Peyer's patch (tissue), 4 donors: ENCODE data around the gene PLPPR2. TPM values are rescaled to one million over a fixed set of nuclear protein-coding genes. Genes with fewer than 3 reads are reported as not detected.
A peak's percentile ranks its signal among the peaks of the same experiment; 100 is the strongest.

ENCODE experiments used
- DNase-seq, 3 donors: peaks; one replicate each; pipeline ENCODE4 v3.0.0-alpha.2; 2017 to 2019
- H3K27ac ChIP-seq, 4 donors: fragments of 200-600 bp; sonication (generic); one replicate each; pipeline ENCODE4 v1.5.1; 2016 to 2019
- H3K27me3 ChIP-seq, 2 donors: fragments of 200-600 bp; sonication (generic); one replicate each; pipeline ENCODE4 v1.5.1; 2019
- H3K36me3 ChIP-seq, 3 donors: fragments of 200-600 bp; sonication (generic); one replicate each; pipeline ENCODE4 v1.5.1; 2016 to 2019
- H3K4me1 ChIP-seq, 4 donors: fragments of 200-600 bp; sonication (generic); one replicate each; pipeline ENCODE4 v1.5.1; 2016 to 2019
- H3K4me3 ChIP-seq, 4 donors: fragments of 200-600 bp; sonication (generic); 1 replicate in 3 of 4; 2 replicates in 1 of 4; pipeline ENCODE4 v1.5.1; 2016 to 2019; ENCODE audit warnings: mild to moderate bottlenecking in 1 of 4
- H3K9me3 ChIP-seq, 4 donors: fragments of 200-600 bp; sonication (generic); one replicate each; pipeline ENCODE4 v1.5.1; 2016 to 2019; ENCODE audit warnings: mild to moderate bottlenecking in 1 of 4
- POLR2A ChIP-seq, 2 donors: fragments of 450-650 bp; IDR thresholded peaks; one replicate each; pipeline ENCODE4 v1.5.1; 2017; ENCODE audit warnings: antibody characterized with exemption in 2 of 2, mild to moderate bottlenecking in 2 of 2, moderate library complexity in 2 of 2
- total RNA-seq, 4 donors: library from RNA; depleted of rRNA; stranded (reverse); fragments of >200 nt; gene quantifications; one replicate each; pipeline ENCODE4 v1.1.0, GENCODE V29; 2016
- TF ChIP-seq, protein P1 (sequence below), 6 experiments: fragments of 450-650 bp in 4 of 6; fragments of 200-600 bp in 2 of 6; sonication (generic) in 1 of 6; IDR thresholded peaks; one replicate each; pipeline ENCODE4 v1.5.1; 2017 to 2019; ENCODE audit warnings: antibody characterized with exemption in 6 of 6, mild to moderate bottlenecking in 3 of 6, moderate library complexity in 1 of 6

PLPPR2 gene
- total RNA-seq, 4 donors from 2014 or later = 6.8 to 18.2 (median 10.1) TPM

DNA sequence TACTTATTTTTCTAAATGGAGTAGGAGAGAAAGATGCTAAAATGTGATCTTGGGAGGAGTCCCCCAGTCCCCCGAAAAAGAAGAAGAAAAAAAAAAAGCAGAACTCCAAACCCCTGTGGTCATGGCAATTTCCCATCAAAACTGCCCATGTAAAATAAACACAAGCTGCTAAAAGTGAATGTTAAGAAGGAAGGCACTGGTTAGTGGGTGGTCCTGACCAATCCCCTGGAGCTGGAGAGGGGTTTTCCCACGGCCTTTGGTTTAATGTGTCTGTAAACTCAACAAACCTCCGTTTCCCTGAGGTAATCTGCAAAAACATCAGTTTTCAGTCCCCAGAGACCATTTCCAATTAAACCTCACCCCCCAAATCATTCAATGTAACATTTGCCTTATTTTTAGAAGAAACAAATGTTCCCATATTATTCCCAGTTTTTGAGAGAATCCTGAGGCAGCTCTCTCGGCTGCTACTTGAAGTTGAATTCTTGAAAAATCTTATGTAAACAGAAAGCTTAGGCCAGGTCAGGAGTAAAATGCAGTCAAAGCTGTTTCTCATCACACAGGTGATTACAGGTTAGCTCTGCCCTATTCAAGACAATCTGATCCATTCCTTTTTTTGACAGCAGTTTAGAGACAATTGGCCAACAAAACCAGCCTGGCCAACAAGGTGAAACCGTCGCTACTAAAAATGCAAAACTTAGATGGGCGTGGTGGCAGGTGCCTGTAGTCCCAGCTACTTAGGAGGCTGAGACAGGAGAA, 32.8 kb upstream of the PLPPR2 start:
- Histone ChIP-seq H3K27ac (no peak overlapping the region), H3K36me3 (peaks cover 0 to 8% (median 0%) of the 10 kb centered on the region in 3 donors), H3K9me3 (no peaks in the 10 kb centered on the region), H3K4me3 (no peak overlapping the region), H3K27me3 (no peaks in the 10 kb centered on the region), H3K4me1 (peaks cover 0 to 22% (median 0%) of the 10 kb centered on the region in 4 donors)
- no peak for DNase-seq
- no peak for TF ChIP-seq POLR2A (IDR thresholded peaks at IDR 0.05)
- TF ChIP-seq, protein P1, sequence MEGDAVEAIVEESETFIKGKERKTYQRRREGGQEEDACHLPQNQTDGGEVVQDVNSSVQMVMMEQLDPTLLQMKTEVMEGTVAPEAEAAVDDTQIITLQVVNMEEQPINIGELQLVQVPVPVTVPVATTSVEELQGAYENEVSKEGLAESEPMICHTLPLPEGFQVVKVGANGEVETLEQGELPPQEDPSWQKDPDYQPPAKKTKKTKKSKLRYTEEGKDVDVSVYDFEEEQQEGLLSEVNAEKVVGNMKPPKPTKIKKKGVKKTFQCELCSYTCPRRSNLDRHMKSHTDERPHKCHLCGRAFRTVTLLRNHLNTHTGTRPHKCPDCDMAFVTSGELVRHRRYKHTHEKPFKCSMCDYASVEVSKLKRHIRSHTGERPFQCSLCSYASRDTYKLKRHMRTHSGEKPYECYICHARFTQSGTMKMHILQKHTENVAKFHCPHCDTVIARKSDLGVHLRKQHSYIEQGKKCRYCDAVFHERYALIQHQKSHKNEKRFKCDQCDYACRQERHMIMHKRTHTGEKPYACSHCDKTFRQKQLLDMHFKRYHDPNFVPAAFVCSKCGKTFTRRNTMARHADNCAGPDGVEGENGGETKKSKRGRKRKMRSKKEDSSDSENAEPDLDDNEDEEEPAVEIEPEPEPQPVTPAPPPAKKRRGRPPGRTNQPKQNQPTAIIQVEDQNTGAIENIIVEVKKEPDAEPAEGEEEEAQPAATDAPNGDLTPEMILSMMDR (IDR thresholded peaks at IDR 0.05) = no peak

DNA sequence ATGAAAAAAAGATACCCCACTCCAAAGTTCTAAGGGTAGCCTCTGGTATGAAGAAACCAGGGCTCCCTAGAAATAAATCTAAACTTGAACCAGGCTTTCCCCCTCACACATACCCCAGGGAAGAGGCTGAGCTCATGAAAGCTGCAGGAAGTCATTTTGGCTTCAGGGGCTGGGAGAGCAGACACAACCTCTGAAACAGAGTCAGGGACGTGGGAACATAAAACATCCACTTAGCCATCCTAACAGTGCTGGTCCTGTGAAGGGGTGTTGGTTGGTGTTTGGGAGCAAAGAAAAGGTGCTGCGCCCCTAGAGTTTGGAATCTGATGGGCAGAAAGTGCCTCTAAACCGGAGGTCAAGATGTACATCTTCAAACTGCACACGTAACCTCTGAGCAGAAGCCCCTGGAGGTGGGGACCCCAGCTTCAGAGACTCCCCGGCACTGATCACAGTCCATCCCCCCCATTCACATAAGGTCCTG, 31.6 kb upstream of the PLPPR2 start:
- no peak for TF ChIP-seq POLR2A (IDR thresholded peaks at IDR 0.05)
- TF ChIP-seq, protein P1 (IDR thresholded peaks at IDR 0.05) = no peak
- no peaks in the 10 kb centered on the region for H3K9me3 ChIP-seq
- peak overlapping the region; percentile 43 to 73 (median 66) for H3K27ac ChIP-seq
- no peak overlapping the region for H3K4me3 ChIP-seq
- DNase-seq = no peak
- peaks cover 0 to 22% (median 0%) of the 10 kb centered on the region in 4 donors for H3K4me1 ChIP-seq
- no peaks in the 10 kb centered on the region for H3K27me3 ChIP-seq
- peaks cover 0 to 8% (median 0%) of the 10 kb centered on the region in 3 donors for H3K36me3 ChIP-seq

DNA sequence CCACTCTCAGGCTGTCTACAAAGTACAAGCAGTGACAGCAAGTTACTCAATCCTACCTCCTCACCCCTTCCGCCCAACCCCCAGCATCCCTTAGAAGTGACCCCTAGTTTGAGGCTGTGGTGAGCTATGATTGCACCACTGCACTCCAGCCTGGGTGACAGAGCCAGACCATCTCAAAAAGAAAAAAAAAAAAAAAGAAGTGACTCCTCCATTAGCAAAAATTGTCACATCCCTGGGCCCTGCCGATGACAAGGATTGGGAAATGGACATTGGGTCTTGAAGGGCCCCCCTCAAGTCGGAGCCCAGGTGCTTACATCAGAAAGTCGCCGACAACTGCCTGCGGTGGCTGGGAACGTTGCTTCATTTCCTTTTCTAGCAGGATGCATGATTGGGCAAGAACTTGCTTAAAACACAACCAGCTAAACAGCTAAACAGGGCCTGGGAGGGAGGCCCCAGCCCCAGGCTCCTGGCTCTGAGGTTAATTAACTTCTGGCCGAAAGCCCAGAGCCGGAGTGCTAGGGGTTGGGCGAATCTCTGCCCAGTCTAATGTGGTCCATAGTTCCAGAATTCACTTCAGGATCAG, 31.1 kb upstream of the PLPPR2 start:
- Histone ChIP-seq H3K4me3 (no peak overlapping the region), H3K9me3 (no peaks in the 10 kb centered on the region), H3K27me3 (no peaks in the 10 kb centered on the region), H3K27ac (peak overlapping the region; percentile 43 to 73 (median 66)), H3K36me3 (peaks cover 0 to 8% (median 0%) of the 10 kb centered on the region in 3 donors), H3K4me1 (peaks cover 0 to 22% (median 0%) of the 10 kb centered on the region in 4 donors)
- peak; percentile 43 to 83 (median 62) for DNase-seq
- no peak for TF ChIP-seq POLR2A (IDR thresholded peaks at IDR 0.05)
- TF ChIP-seq, protein P1 (IDR thresholded peaks at IDR 0.05) = no peak

DNA sequence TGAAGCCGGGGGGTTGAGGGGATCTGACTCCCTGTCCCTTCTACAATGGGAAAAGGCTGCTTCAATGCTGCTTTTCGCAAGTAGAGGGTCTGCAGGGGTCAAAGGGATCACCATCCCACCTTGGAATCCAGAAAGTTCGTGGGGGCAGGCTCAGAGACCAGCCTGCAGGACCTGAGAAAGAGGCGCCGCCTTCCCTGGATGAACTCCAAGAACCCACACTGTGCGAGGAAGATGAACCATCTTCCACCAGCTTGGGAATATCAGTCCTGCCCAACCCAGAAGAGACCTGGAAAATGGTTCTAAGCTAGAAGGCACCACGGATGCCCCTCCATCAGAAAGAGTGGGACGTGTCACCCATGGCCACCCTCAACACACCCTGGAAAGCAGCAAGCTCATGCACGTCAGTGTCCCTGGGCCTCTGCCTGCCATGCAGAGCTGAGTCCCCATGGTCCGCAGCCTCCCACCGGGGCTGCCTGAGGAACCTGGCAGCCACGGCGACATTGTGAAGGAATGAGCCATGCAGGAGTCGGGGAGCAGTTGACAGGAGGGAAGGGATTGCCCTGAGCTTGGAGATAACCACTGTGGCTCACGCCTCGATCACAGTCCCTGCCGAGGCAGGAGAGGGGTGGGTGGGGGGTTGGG, 30.4 kb upstream of the PLPPR2 start:
- Histone ChIP-seq H3K4me3 (no peak overlapping the region), H3K36me3 (peaks cover 0 to 8% (median 0%) of the 10 kb centered on the region in 3 donors), H3K9me3 (no peaks in the 10 kb centered on the region), H3K27me3 (no peaks in the 10 kb centered on the region), H3K4me1 (peaks cover 0 to 22% (median 0%) of the 10 kb centered on the region in 4 donors), H3K27ac (peak overlapping the region; percentile 6 to 73 (median 66))
- DNase-seq = no peak
- TF ChIP-seq, protein P1 (IDR thresholded peaks at IDR 0.05) = no peak
- TF ChIP-seq POLR2A (IDR thresholded peaks at IDR 0.05) = no peak

DNA sequence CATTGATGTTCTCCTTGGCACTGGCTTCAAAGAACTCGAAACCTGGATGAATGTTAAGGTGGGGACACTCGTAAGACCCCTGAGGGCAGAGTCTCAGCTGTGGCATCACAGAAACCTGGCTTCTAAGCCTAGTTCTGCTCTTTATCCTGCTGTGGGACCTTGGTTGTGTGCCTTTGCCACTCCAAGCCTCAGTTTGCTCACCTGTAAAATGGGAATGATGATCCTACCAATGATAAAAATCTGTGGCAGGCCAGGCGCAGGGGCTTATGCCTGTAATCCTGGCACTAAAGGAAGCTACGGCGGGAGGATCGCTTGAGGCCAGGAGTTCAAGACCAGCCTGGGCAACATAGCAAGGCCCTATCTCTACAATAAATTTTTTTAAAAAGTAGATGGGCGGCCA, 29.7 kb upstream of the PLPPR2 start:
- peaks cover 0 to 8% (median 0%) of the 10 kb centered on the region in 3 donors for H3K36me3 ChIP-seq
- H3K4me3 ChIP-seq = no peak overlapping the region
- no peaks in the 10 kb centered on the region for H3K27me3 ChIP-seq
- DNase-seq = no peak
- H3K9me3 ChIP-seq = no peaks in the 10 kb centered on the region
- H3K27ac ChIP-seq = peak overlapping the region in 1 of 4 donors; percentile 60
- H3K4me1 ChIP-seq = peaks cover 0 to 22% (median 0%) of the 10 kb centered on the region in 4 donors
- no peak for TF ChIP-seq POLR2A (IDR thresholded peaks at IDR 0.05)
- TF ChIP-seq, protein P1 (IDR thresholded peaks at IDR 0.05) = no peak
